Vagina (tissue), 2 donors: Measurements from ENCODE around the gene PTGDS. TPM values are rescaled to one million over a fixed set of nuclear protein-coding genes. Genes with fewer than 3 reads are reported as not detected.

Source experiments
- DNase-seq, 2 donors: peaks; one replicate each; pipeline ENCODE4 v3.0.0-alpha.2; 2017; ENCODE audit errors: extremely low spot score in 2 of 2
- H3K27ac ChIP-seq: fragments of 200-600 bp; sonication (generic); one replicate; pipeline ENCODE4 v1.5.1; 2019
- H3K27me3 ChIP-seq: fragments of 200-600 bp; sonication (generic); one replicate; pipeline ENCODE4 v1.5.1; 2019
- H3K36me3 ChIP-seq, 2 donors: fragments of 200-600 bp; sonication (generic); one replicate each; pipeline ENCODE4 v1.5.1; 2017 to 2019
- H3K4me1 ChIP-seq: fragments of 200-600 bp; sonication (generic); one replicate; pipeline ENCODE4 v1.5.1; 2019
- H3K4me3 ChIP-seq, 2 donors: fragments of 200-600 bp; sonication (generic); 1 replicate in 1 of 2; 2 replicates in 1 of 2; pipeline ENCODE4 v1.5.1; 2016 to 2019
- H3K9me3 ChIP-seq: fragments of 200-600 bp; sonication (generic); one replicate; pipeline ENCODE4 v1.5.1; 2019
- CTCF ChIP-seq, 3 experiments: fragments of 450-650 bp in 2 of 3; fragments of 200-600 bp in 1 of 3; sonication (generic) in 1 of 3; IDR thresholded peaks; one replicate each; pipeline ENCODE4 v1.5.1; 2017 to 2019; ENCODE audit warnings: antibody characterized with exemption in 3 of 3, mild to moderate bottlenecking in 2 of 3, moderate library complexity in 2 of 3
- POLR2A ChIP-seq, 2 donors: fragments of 450-650 bp; IDR thresholded peaks; one replicate each; pipeline ENCODE4 v1.6.1; 2017; ENCODE audit warnings: antibody characterized with exemption in 2 of 2, mild to moderate bottlenecking in 2 of 2, moderate library complexity in 2 of 2
- POLR2AphosphoS5 ChIP-seq, 2 donors: sonication (generic); formaldehyde crosslinking; IDR thresholded peaks; one replicate each; pipeline ENCODE4 v1.9.0; 2017; ENCODE audit warnings: antibody characterized with exemption in 2 of 2, mild to moderate bottlenecking in 2 of 2, low read depth in 1 of 2; ENCODE audit not compliant: insufficient read depth in 1 of 2
- intact Hi-C: fragments of 100-400 bp; cut with DNase I; formaldehyde crosslinking; loops from one replicate; pipeline ENCODE4 v1.15.1; 2023
- total RNA-seq: library from RNA; depleted of rRNA; stranded (reverse); fragments of >200 nt; gene quantifications from one replicate; pipeline ENCODE4 v1.2.3, GENCODE V29; 2016

The PTGDS gene
- total RNA-seq, 1 donor from 2014 or later: 301 TPM

GRCh38 chr9:136942881-136943230, 34.4 kb upstream of the PTGDS start:
- Histone ChIP-seq H3K9me3 (no peaks in the 10 kb centered on the region), H3K27ac (no peak overlapping the region), H3K4me1 (peaks cover 32% of the 10 kb centered on the region), H3K27me3 (no peaks in the 10 kb centered on the region), H3K4me3 (peak overlapping the region; percentile 60 to 83), H3K36me3 (peaks cover 0 to 38% of the 10 kb centered on the region in 2 donors)
- DNase-seq: no peak
- intact Hi-C loops: loop anchor here (5.0 kb wide), 1 partner anchor 84 kb away; the partner anchor contains the start of gene ABCA2
- TF ChIP-seq CTCF (IDR thresholded peaks at IDR 0.05) (no peak), POLR2AphosphoS5 (IDR thresholded peaks at IDR 0.05; ENCODE audit: insufficient read depth in 1 of 2, low read depth in 1 of 2) (no peak), POLR2A (IDR thresholded peaks at IDR 0.05) (no peak)

GRCh38 chr9:136943291-136944211, 33.8 kb upstream of the PTGDS start:
- no peaks in the 10 kb centered on the region for H3K9me3 ChIP-seq
- H3K27me3 ChIP-seq: no peaks in the 10 kb centered on the region
- DNase-seq: no peak
- peaks cover 0 to 38% of the 10 kb centered on the region in 2 donors for H3K36me3 ChIP-seq
- peak overlapping the region; percentile 60 to 83 for H3K4me3 ChIP-seq
- no peak for TF ChIP-seq POLR2A (IDR thresholded peaks at IDR 0.05)
- no peak for TF ChIP-seq CTCF (IDR thresholded peaks at IDR 0.05)
- peak in 1 of 2 donors; percentile 41 for TF ChIP-seq POLR2AphosphoS5 (IDR thresholded peaks at IDR 0.05; ENCODE audit: insufficient read depth in 1 of 2, low read depth in 1 of 2)
- intact Hi-C loops: loop anchor here (2.0 to 5.0 kb wide), 2 partner anchors 84 to 95 kb away; partner anchors contain the start of genes ABCA2 and PHPT1
- H3K4me1 ChIP-seq: peaks cover 36% of the 10 kb centered on the region
- H3K27ac ChIP-seq: peak overlapping the region; percentile 77

GRCh38 chr9:136944212-136944518, 33.1 kb upstream of the PTGDS start:
- no peaks in the 10 kb centered on the region for H3K9me3 ChIP-seq
- H3K4me1 ChIP-seq: peaks cover 42% of the 10 kb centered on the region

GRCh38 chr9:136944519-136945332, 32.6 kb upstream of the PTGDS start, which contains the start of the genes C8G and FBXW5:
Gene C8G, plus strand, starts transcription at chr9:136945243. Its CDS starts 78 bp downstream, at chr9:136945321.
Gene FBXW5, minus strand, starts transcription at chr9:136944738. Its CDS starts 655 bp downstream, at chr9:136944083.
- Histone ChIP-seq H3K4me1 (peaks cover 47% of the 10 kb centered on the region), H3K27ac (peak within 1 kb of the TSS; percentile 77), H3K27me3 (no peaks in the 10 kb centered on the region), H3K4me3 (peak within 1 kb of the TSS; percentile 60 to 83), H3K9me3 (no peaks in the 10 kb centered on the region), H3K36me3 (peaks cover 0 to 37% of the 10 kb centered on the region in 2 donors)
- no peak for DNase-seq
- intact Hi-C loops: loop anchor here (2.0 to 5.0 kb wide), 2 partner anchors 83 to 96 kb away; partner anchors contain the start of genes ABCA2 and PHPT1
- TF ChIP-seq POLR2A (IDR thresholded peaks at IDR 0.05) (peak in 1 of 2 donors; percentile 54), POLR2AphosphoS5 (IDR thresholded peaks at IDR 0.05; ENCODE audit: insufficient read depth in 1 of 2, low read depth in 1 of 2) (peak; percentile 41 to 74), CTCF (IDR thresholded peaks at IDR 0.05) (peak; percentile 94 to 100 (median 99))

More at GRCh38 chr9:136944212-136944518, 33.1 kb upstream of the PTGDS start:
- no peak for DNase-seq
- TF ChIP-seq POLR2AphosphoS5 (IDR thresholded peaks at IDR 0.05; ENCODE audit: insufficient read depth in 1 of 2, low read depth in 1 of 2) (no peak), CTCF (IDR thresholded peaks at IDR 0.05) (no peak), POLR2A (IDR thresholded peaks at IDR 0.05) (no peak)
- Histone ChIP-seq H3K27ac (peak overlapping the region; percentile 77), H3K4me3 (peak overlapping the region; percentile 60 to 83), H3K27me3 (no peaks in the 10 kb centered on the region), H3K36me3 (peaks cover 0 to 38% of the 10 kb centered on the region in 2 donors)
- intact Hi-C loops: loop anchor here (2.0 to 5.0 kb wide), 2 partner anchors 83 to 95 kb away; partner anchors contain the start of genes ABCA2 and PHPT1
